Activated CD4-positive, alpha-beta T cell treated with anti-CD3 and anti-CD28 coated beads for 36 hours (primary cell): ENCODE data around the gene HAGHL. TPM values are rescaled to one million over a fixed set of nuclear protein-coding genes. Genes with fewer than 3 reads are reported as not detected.

ENCODE experiments used
- ATAC-seq: fragments of 200-7000 bp; cut with Tn5 transposase; one replicate; pipeline ENCODE4 v1.10.0; 2021; ENCODE audit warnings: mild to moderate bottlenecking, moderate library complexity
- CTCF ChIA-PET: fragments of 350-600 bp; sonication (Branson Sonifier 250); formaldehyde crosslinking; loops from one replicate; lab custom pipeline; 2021; ENCODE audit warnings: antibody characterized with exemption; lab: Charles Lee
- POLR2A ChIA-PET: fragments of 350-600 bp; sonication (Branson Sonifier 250); formaldehyde crosslinking; loops from one replicate; lab custom pipeline; 2021; ENCODE audit warnings: antibody characterized with exemption, inconsistent platforms; lab: Charles Lee
- DNase-seq: peaks from one replicate; pipeline ENCODE4 v3.0.0-alpha.2; 2020
- H3K27ac Mint-ChIP-seq: one replicate; pipeline ENCODE4 v1.8.0; 2021; ENCODE audit warnings: mixed read lengths
- H3K27me3 Mint-ChIP-seq: one replicate; pipeline ENCODE4 v1.8.0; 2021; ENCODE audit warnings: mixed read lengths
- H3K36me3 Mint-ChIP-seq: one replicate; pipeline ENCODE4 v1.8.0; 2021; ENCODE audit warnings: low read depth, mixed read lengths
- H3K4me1 Mint-ChIP-seq: one replicate; pipeline ENCODE4 v1.8.0; 2021; ENCODE audit warnings: mixed read lengths
- H3K4me3 Mint-ChIP-seq: one replicate; pipeline ENCODE4 v1.8.0; 2021; ENCODE audit warnings: mild to moderate bottlenecking, moderate library complexity, mixed read lengths
- H3K9me3 Mint-ChIP-seq: one replicate; pipeline ENCODE4 v1.8.0; 2021; ENCODE audit warnings: low read depth, mixed read lengths
- intact Hi-C, 2 experiments: fragments of 100-400 bp; cut with DNase I in 1 of 2; cut with micrococcal nuclease in 1 of 2; formaldehyde crosslinking; loops; one replicate each; pipeline versions ENCODE4 v1.14.2 to v1.15.1; 2022 to 2024; cut with DNase I, micrococcal nuclease
- total RNA-seq, 2 experiments: library from RNA; stranded (reverse); gene quantifications; one replicate each; pipeline ENCODE4 v1.2.3, GENCODE V29; 2021

HAGHL gene
- total RNA-seq, 2 experiments from 2014 or later = 10.0 to 11.7 TPM

DNA sequence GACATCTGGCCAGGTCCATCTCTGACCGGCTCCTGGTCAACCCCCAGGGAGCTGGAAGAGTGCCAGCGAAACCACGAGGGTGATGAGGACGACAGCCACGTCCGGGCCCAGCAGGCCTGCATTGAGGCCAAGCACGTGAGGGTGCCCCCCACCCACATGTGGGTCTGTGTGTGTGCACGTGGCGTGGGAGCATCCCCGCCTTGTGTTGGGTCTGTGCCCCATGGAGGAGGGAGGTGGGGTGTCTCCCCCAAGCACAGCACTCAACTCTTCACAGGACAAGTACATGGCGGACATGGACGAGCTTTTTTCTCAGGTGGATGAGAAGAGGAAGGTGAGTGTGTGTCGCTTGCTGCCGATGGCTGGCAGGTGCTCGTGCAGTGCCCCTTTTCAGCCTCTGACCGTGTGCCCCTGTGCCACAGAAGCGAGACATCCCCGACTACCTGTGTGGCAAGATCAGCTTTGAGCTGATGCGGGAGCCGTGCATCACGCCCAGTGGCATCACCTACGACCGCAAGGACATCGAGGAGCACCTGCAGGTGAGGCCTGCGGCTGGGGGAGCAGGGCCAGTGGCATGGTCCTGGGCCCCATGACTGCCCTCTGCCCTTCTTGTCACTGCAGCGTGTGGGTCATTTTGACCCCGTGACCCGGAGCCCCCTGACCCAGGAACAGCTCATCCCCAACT is 45.0 kb upstream of the HAGHL start:
- H3K27ac Mint-ChIP-seq = peak overlapping the region; percentile 26
- H3K36me3 Mint-ChIP-seq = peaks cover 32% of the 10 kb centered on the region
- POLR2A ChIA-PET = no interaction called here
- H3K9me3 Mint-ChIP-seq = no peaks in the 10 kb centered on the region
- CTCF ChIA-PET = interaction anchor here (0.6 to 1.0 kb wide), 2 partner anchors 39 to 60 kb away, joined by 4 read pairs; no protein-coding TSS in a partner anchor
- H3K4me1 Mint-ChIP-seq = peaks cover 34% of the 10 kb centered on the region
- peak overlapping the region; percentile 76 for H3K4me3 Mint-ChIP-seq
- intact Hi-C loops = loop anchor here (5.0 kb wide), 7 partner anchors 40 to 1090 kb away; partner anchors contain the start of genes ANTKMT (in 1 of the 2), CAPN15 (in 1 of the 2), DECR2 (in 1 of the 2) and EME2 (in 1 of the 2)
- no peaks in the 10 kb centered on the region for H3K27me3 Mint-ChIP-seq
- no peak for DNase-seq
- no peak for ATAC-seq

DNA sequence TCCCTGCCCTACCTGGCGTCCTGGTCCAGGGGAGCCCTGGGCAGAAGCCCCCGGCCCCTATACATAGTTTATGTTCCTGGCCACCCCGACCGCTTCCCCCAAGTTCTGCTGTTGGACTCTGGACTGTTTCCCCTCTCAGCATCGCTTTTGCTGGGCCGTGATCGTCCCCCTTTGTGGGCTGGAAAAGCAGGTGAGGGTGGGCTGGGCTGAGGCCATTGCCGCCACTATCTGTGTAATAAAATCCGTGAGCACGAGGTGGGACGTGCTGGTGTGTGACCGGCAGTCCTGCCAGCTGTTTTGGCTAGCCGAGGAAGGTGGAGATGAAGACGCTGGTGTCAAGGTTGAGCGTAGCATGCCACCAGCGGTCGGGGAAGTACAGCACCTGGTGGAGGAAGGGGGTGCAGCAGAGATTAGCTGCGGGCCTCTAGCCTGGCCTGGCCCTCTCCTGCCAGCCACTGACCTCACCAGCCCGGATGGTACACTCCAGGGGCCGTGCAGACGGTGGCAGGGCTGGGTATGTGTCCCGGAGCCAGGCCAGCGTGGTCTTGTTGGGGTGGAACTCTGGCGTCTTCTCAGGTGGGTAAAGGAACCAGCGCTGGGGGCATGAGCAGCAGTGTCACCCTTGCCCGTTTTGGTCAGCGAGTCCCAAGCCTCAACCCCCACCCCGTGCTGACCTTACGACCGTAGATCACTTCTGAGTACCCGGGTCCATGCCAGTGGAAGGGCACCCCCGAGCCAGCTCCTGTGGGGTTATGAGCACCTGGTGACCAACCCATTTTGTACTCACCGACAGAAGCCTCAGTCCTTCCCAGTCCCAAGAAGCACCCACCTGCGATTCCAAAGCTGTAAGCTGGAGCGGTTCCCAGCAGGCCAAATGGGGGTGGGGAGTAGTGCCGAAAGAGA is 44.2 kb upstream of the HAGHL start:
- Mint-ChIP-seq H3K27me3 (no peaks in the 10 kb centered on the region), H3K4me1 (peaks cover 34% of the 10 kb centered on the region), H3K9me3 (no peaks in the 10 kb centered on the region), H3K4me3 (peak overlapping the region; percentile 76), H3K36me3 (peaks cover 32% of the 10 kb centered on the region), H3K27ac (peak overlapping the region; percentile 58)
- DNase-seq = no peak
- intact Hi-C loops = loop anchor here (5.0 kb wide), 7 partner anchors 40 to 1090 kb away; partner anchors contain the start of genes ANTKMT (in 1 of the 2), CAPN15 (in 1 of the 2), DECR2 (in 1 of the 2) and EME2 (in 1 of the 2)
- CTCF ChIA-PET = interaction anchor here (0.6 kb wide), 1 partner anchor 195 kb away, joined by 4 read pairs; no protein-coding TSS in a partner anchor
- POLR2A ChIA-PET = no interaction called here
- ATAC-seq = no peak

GRCh38 chr16:683396-684070 is 43.4 kb upstream of the HAGHL start:
- H3K27ac Mint-ChIP-seq = peak overlapping the region; percentile 58
- intact Hi-C loops = loop anchor here (1.0 to 5.0 kb wide), 13 partner anchors 15 to 1089 kb away; partner anchors contain the start of genes ANTKMT (in 2 of the 2), METTL26 (in 2 of the 2), CAPN15 (in 1 of the 2) and CHTF18 (in 1 of the 2)
- DNase-seq (peak; percentile 41), ATAC-seq (no peak)
- H3K4me3 Mint-ChIP-seq = peak overlapping the region; percentile 76
- POLR2A ChIA-PET = no interaction called here
- no peaks in the 10 kb centered on the region for H3K9me3 Mint-ChIP-seq
- peaks cover 32% of the 10 kb centered on the region for H3K36me3 Mint-ChIP-seq
- CTCF ChIA-PET = interaction anchor here (0.6 to 1.0 kb wide), 3 partner anchors 29 to 258 kb away, joined by 3 to 4 read pairs (median 4); partner anchors contain the start of gene RAB11FIP3
- peaks cover 36% of the 10 kb centered on the region for H3K4me1 Mint-ChIP-seq
- no peaks in the 10 kb centered on the region for H3K27me3 Mint-ChIP-seq

DNA sequence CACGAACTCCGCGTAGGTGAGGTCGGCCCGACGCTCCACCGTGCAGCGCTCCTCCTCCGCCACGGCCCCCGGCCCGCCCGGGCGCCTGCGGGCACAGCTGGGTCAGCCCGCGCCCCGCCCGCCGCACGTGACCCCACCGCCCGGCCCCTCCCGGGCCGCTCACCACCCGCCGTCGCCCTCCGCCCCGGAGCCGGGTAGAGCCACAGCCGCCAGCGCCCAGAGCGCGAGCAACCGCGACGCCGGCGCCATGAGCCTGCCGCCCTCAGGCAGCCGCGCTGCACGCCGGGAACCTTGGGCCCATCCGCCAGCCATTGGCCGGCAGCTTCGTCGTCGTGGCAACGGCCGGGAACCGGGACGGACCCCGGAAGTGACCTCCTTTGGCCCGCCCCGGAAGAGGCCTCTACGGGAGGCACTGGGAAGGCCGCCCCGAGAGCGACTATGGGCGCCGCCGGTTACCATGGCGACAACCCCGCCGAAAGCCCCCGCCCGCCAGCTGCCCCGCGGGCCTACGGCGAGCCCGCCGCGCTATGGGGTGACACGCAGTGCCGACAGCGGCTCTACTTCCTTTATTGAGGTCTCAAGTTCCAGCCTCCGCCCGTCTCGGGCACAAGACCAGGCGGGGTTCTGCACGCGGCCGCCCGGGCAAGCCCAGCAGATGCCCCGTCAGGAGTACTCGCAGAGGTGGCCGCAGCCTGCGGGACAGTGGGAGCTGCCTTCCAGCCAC is 42.7 kb upstream of the HAGHL start, which contains the start of gene JMJD8:
Gene JMJD8 (minus strand): TSS at position 264 of the 724 bp plus-strand sequence. CDS start 15 bp downstream, at position 249.
- H3K4me3 Mint-ChIP-seq = peak within 1 kb of the TSS; percentile 76
- intact Hi-C loops = loop anchor here (1.0 to 5.0 kb wide), 13 partner anchors 15 to 1088 kb away; partner anchors contain the start of genes ANTKMT (in 2 of the 2), METTL26 (in 2 of the 2), CAPN15 (in 1 of the 2) and CHTF18 (in 1 of the 2)
- peak within 1 kb of the TSS; percentile 58 for H3K27ac Mint-ChIP-seq
- H3K4me1 Mint-ChIP-seq = peaks cover 40% of the 10 kb centered on the region
- H3K9me3 Mint-ChIP-seq = no peaks in the 10 kb centered on the region
- peaks cover 32% of the 10 kb centered on the region for H3K36me3 Mint-ChIP-seq
- ChIA-PET POLR2A (no interaction called here), CTCF (interaction anchor here (0.6 to 1.0 kb wide), 2 partner anchors 28 to 259 kb away, joined by 3 to 4 read pairs; partner anchors contain the start of gene RAB11FIP3)
- DNase-seq (peak; percentile 99), ATAC-seq (peak; percentile 80)
- H3K27me3 Mint-ChIP-seq = no peaks in the 10 kb centered on the region

- POLR2A ChIA-PET = no interaction called here
- no peak for DNase-seq
- no peaks in the 10 kb centered on the region for H3K27me3 Mint-ChIP-seq
- no peaks in the 10 kb centered on the region for H3K9me3 Mint-ChIP-seq
- peaks cover 32% of the 10 kb centered on the region for H3K36me3 Mint-ChIP-seq
- CTCF ChIA-PET = no interaction called here
- H3K4me1 Mint-ChIP-seq = peaks cover 42% of the 10 kb centered on the region
- H3K4me3 Mint-ChIP-seq = no peak overlapping the region
- no peak for ATAC-seq
- intact Hi-C loops = loop anchor here (1.0 to 5.0 kb wide), 13 partner anchors 16 to 1087 kb away; partner anchors contain the start of genes ANTKMT (in 2 of the 2), METTL26 (in 2 of the 2), CAPN15 (in 1 of the 2) and CHTF18 (in 1 of the 2)
- H3K27ac Mint-ChIP-seq = no peak overlapping the region
Measured at GRCh38 chr16:684961-685696, 41.8 kb upstream of the HAGHL start.

GRCh38 chr16:685967-686366 is 40.9 kb upstream of the HAGHL start:
- Mint-ChIP-seq H3K4me1 (peaks cover 46% of the 10 kb centered on the region), H3K27me3 (no peaks in the 10 kb centered on the region), H3K4me3 (no peak overlapping the region), H3K27ac (no peak overlapping the region), H3K36me3 (peaks cover 31% of the 10 kb centered on the region), H3K9me3 (no peaks in the 10 kb centered on the region)
- ATAC-seq = no peak
- ChIA-PET POLR2A (no interaction called here), CTCF (interaction anchor here (0.5 kb wide), 1 partner anchor 1529 kb away, joined by 4 read pairs; the partner anchor contains the start of gene PGP)
- intact Hi-C loops = loop anchor here in 1 of 2 experiments (2.0 kb wide), 1 partner anchor 17 kb away; the partner anchor contains the start of gene RHOT2
- peak; percentile 47 for DNase-seq

GRCh38 chr16:686459-687260 is 40.2 kb upstream of the HAGHL start:
- Mint-ChIP-seq H3K36me3 (peaks cover 26% of the 10 kb centered on the region), H3K27ac (no peak overlapping the region), H3K4me3 (no peak overlapping the region), H3K9me3 (no peaks in the 10 kb centered on the region), H3K4me1 (peaks cover 39% of the 10 kb centered on the region), H3K27me3 (no peaks in the 10 kb centered on the region)
- ChIA-PET POLR2A (no interaction called here), CTCF (no interaction called here)
- intact Hi-C loops = no loop called here
- ATAC-seq = no peak
- no peak for DNase-seq

DNA sequence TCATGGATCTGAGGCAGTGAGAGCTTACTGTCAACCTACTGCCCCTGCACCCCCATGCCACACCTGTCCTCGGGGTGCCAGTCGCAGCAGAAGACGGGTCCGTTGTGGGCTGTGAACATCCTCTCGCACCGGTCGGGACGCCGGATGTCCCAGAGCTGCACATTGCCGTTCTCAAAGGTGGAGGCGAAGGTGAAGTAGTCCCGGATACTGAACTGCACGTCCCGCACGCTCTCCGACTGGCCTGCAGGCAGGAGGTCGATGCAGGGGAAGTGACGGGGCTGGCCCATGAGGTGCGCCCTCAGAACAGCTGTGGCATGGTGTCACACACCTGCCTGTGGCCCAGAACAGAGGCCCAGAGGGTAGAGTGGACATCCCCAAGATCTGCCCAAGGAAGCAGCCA is 39.4 kb upstream of the HAGHL start:
- no peaks in the 10 kb centered on the region for H3K27me3 Mint-ChIP-seq
- ChIA-PET CTCF (interaction anchor here (0.6 kb wide), 1 partner anchor 17 kb away, joined by 3 read pairs; no protein-coding TSS in a partner anchor), POLR2A (no interaction called here)
- intact Hi-C loops = no loop called here
- peaks cover 19% of the 10 kb centered on the region for H3K36me3 Mint-ChIP-seq
- no peaks in the 10 kb centered on the region for H3K9me3 Mint-ChIP-seq
- H3K4me1 Mint-ChIP-seq = peaks cover 31% of the 10 kb centered on the region
- no peak overlapping the region for H3K27ac Mint-ChIP-seq
- DNase-seq = no peak
- no peak overlapping the region for H3K4me3 Mint-ChIP-seq
- ATAC-seq = no peak
